H9 (cell line): ENCODE results near the gene ABHD15. TPM values are rescaled to one million over a fixed set of nuclear protein-coding genes. Genes with fewer than 3 reads are reported as not detected.
A peak's percentile ranks its signal among the peaks of the same experiment; 100 is the strongest.

Source experiments
- DNase-seq: peaks from one replicate; pipeline ENCODE4 v3.0.0-alpha.2; 2017
- H2AFZ ChIP-seq: one replicate; pipeline ENCODE4 v1.6.1; 2013; ENCODE audit warnings: mild to moderate bottlenecking, low read length, control low read depth, moderate library complexity
- H2AK5ac ChIP-seq: 2 replicates; pipeline ENCODE4 v1.6.1; 2013; ENCODE audit warnings: low read length, control low read depth, mixed read lengths; ENCODE audit not compliant: insufficient read length
- H2BK120ac ChIP-seq: one replicate; pipeline ENCODE4 v1.6.1; 2013; ENCODE audit warnings: low read depth, mild to moderate bottlenecking, low read length, control low read depth, inconsistent platforms; ENCODE audit not compliant: poor library complexity, severe bottlenecking
- H2BK12ac ChIP-seq: 2 replicates; pipeline ENCODE4 v1.6.1; 2013; ENCODE audit warnings: low read length, control low read depth, mixed read lengths, low read depth; ENCODE audit not compliant: insufficient read length
- H2BK15ac ChIP-seq: 2 replicates; pipeline ENCODE4 v1.6.1; 2013; ENCODE audit warnings: low read depth, low read length, control low read depth
- H2BK20ac ChIP-seq: one replicate; pipeline ENCODE4 v1.6.1; 2013; ENCODE audit warnings: low read depth, mild to moderate bottlenecking, low read length, control low read depth, inconsistent platforms; ENCODE audit not compliant: poor library complexity, severe bottlenecking
- H2BK5ac ChIP-seq: 2 replicates; pipeline ENCODE4 v1.6.1; 2013; ENCODE audit warnings: low read length, control low read depth, mixed read lengths; ENCODE audit not compliant: insufficient read length
- H3K14ac ChIP-seq: 2 replicates; pipeline ENCODE4 v1.6.1; 2013; ENCODE audit warnings: low read length, control low read depth; ENCODE audit not compliant: insufficient read depth
- H3K18ac ChIP-seq: 2 replicates; pipeline ENCODE4 v1.6.1; 2013; ENCODE audit warnings: low read depth, mild to moderate bottlenecking, mixed read lengths, low read length, control low read depth; ENCODE audit not compliant: insufficient read length
- H3K23ac ChIP-seq: 2 replicates; pipeline ENCODE4 v1.6.1; 2013; ENCODE audit warnings: low read length, control low read depth, mixed read lengths, low read depth; ENCODE audit not compliant: insufficient read length
- H3K23me2 ChIP-seq: 2 replicates; pipeline ENCODE4 v1.6.1; 2013; ENCODE audit warnings: low read depth, mild to moderate bottlenecking, mixed read lengths, low read length, control low read depth; ENCODE audit not compliant: insufficient read length, poor library complexity, severe bottlenecking
- H3K27ac ChIP-seq: 2 replicates; pipeline ENCODE4 v1.5.1; 2013; ENCODE audit warnings: low read length, control low read depth, mixed read lengths, low read depth; ENCODE audit not compliant: insufficient read length
- H3K27me3 ChIP-seq: 2 replicates; pipeline ENCODE4 v1.6.1; 2013; ENCODE audit warnings: low read length, control low read depth, inconsistent platforms; ENCODE audit not compliant: insufficient read depth
- H3K4ac ChIP-seq: 2 replicates; pipeline ENCODE4 v1.6.1; 2013; ENCODE audit warnings: low read depth, mild to moderate bottlenecking, control low read depth, inconsistent platforms, low read length, moderate library complexity
- H3K4me1 ChIP-seq: 2 replicates; pipeline ENCODE4 v1.6.1; 2013; ENCODE audit warnings: low read length, control low read depth, inconsistent platforms; ENCODE audit not compliant: insufficient read depth
- H3K4me2 ChIP-seq: 2 replicates; pipeline ENCODE4 v1.6.1; 2013; ENCODE audit warnings: low read length, control low read depth, mixed read lengths; ENCODE audit not compliant: insufficient read length, insufficient read depth
- H3K56ac ChIP-seq: 2 replicates; pipeline ENCODE4 v1.6.1; 2013; ENCODE audit warnings: low read depth, mild to moderate bottlenecking, mixed read lengths, low read length, control low read depth; ENCODE audit not compliant: insufficient read length
- H3K79me1 ChIP-seq: 2 replicates; pipeline ENCODE4 v1.6.1; 2013; ENCODE audit warnings: low read depth, mild to moderate bottlenecking, moderate library complexity, low read length, control low read depth, inconsistent platforms; ENCODE audit not compliant: insufficient read depth, poor library complexity, severe bottlenecking
- H3K79me2 ChIP-seq: 2 replicates; pipeline ENCODE4 v1.6.1; 2013; ENCODE audit warnings: low read length, control low read depth, inconsistent platforms; ENCODE audit not compliant: insufficient read depth
- H3K9ac ChIP-seq: 2 replicates; pipeline ENCODE4 v1.6.1; 2013; ENCODE audit warnings: low read length, control low read depth, mixed read lengths; ENCODE audit not compliant: insufficient read length; ENCODE audit errors: extremely low read depth
- H3K9me3 ChIP-seq: one replicate; pipeline ENCODE4 v1.6.1; 2013; ENCODE audit warnings: low read depth, low read length, inconsistent platforms; ENCODE audit not compliant: control insufficient read depth
- H3T11ph ChIP-seq: one replicate; pipeline ENCODE4 v1.6.1; 2013; ENCODE audit warnings: mild to moderate bottlenecking, low read length, control low read depth, inconsistent platforms
- H4K20me1 ChIP-seq: one replicate; pipeline ENCODE4 v1.6.1; 2013; ENCODE audit not compliant: control insufficient read depth, insufficient read length, insufficient read depth
- H4K5ac ChIP-seq: 2 replicates; pipeline ENCODE4 v1.6.1; 2013; ENCODE audit warnings: low read depth, mild to moderate bottlenecking, mixed read lengths, low read length, control low read depth; ENCODE audit not compliant: insufficient read length
- H4K8ac ChIP-seq: replicated peaks from 2 replicates; pipeline ENCODE4 v1.6.1; 2013; ENCODE audit warnings: low read length, control low read depth, mixed read lengths, low read depth; ENCODE audit not compliant: insufficient read length
- H4K91ac ChIP-seq: 2 replicates; pipeline ENCODE4 v1.6.1; 2013; ENCODE audit warnings: low read depth, mild to moderate bottlenecking, moderate library complexity, mixed read lengths, low read length, control low read depth; ENCODE audit not compliant: insufficient read length
- H3K27ac Mint-ChIP-seq, 3 experiments: 2 replicates in 2 of 3; 3 replicates in 1 of 3; pipeline ENCODE4 v1.8.0; 2020 to 2021; ENCODE audit warnings: mixed read lengths in 3 of 3, mild to moderate bottlenecking in 1 of 3, moderate library complexity in 1 of 3
- H3K27me3 Mint-ChIP-seq: 2 replicates; pipeline ENCODE4 v1.8.0; 2021; ENCODE audit warnings: low read depth, mild to moderate bottlenecking, moderate library complexity, mixed read lengths
- H3K36me3 Mint-ChIP-seq, 3 experiments: 2 replicates in 2 of 3; 3 replicates in 1 of 3; pipeline ENCODE4 v1.8.0; 2020 to 2021; ENCODE audit warnings: low read depth in 3 of 3, mixed read lengths in 3 of 3; ENCODE audit not compliant: insufficient read depth in 1 of 3
- H3K4me1 Mint-ChIP-seq, 2 experiments: 2 replicates each; pipeline ENCODE4 v1.8.0; 2020; ENCODE audit warnings: mixed read lengths in 2 of 2
- H3K4me3 Mint-ChIP-seq, 2 experiments: 2 replicates in 1 of 2; 3 replicates in 1 of 2; pipeline ENCODE4 v1.8.0; 2020 to 2021; ENCODE audit warnings: mild to moderate bottlenecking in 2 of 2, mixed read lengths in 2 of 2, moderate library complexity in 1 of 2
- H3K9me3 Mint-ChIP-seq, 2 experiments: 2 replicates in 1 of 2; 3 replicates in 1 of 2; pipeline ENCODE4 v1.8.0; 2020; ENCODE audit warnings: mild to moderate bottlenecking in 2 of 2, mixed read lengths in 2 of 2, moderate library complexity in 1 of 2
- CTCF ChIP-seq: fragments of 200-600 bp; sonication (generic); conservative IDR thresholded peaks from 3 replicates; pipeline ENCODE4 v1.8.0; 2021; ENCODE audit warnings: antibody characterized with exemption, mild to moderate bottlenecking
- WGBS: extraction: QIAGEN DNeasy Blood & Tissue Kit; methylation state at CpG from one replicate; pipeline ENCODE4 v1.1.7; 2013; ENCODE audit warnings: missing lambda C conversion rate, low lambda C conversion rate, mixed read lengths; ENCODE audit not compliant: insufficient read length; ENCODE audit errors: extremely low coverage; 5-methylcytosine and 5-hydroxymethylcytosine counted together
- total RNA-seq: library from RNA; stranded (reverse); gene quantifications from 2 replicates; pipeline ENCODE4 v1.2.1, GENCODE V29; 2021

Gene ABHD15
- total RNA-seq, 1 experiment from 2014 or later = 2.5 TPM

- no CpG with 5 or more reads among the region's 1 CpG for WGBS
- Histone ChIP-seq H4K5ac (no peak overlapping the region), H4K8ac (no peak overlapping the region), H3K18ac (no peak overlapping the region), H3K79me1 (no peaks in the 10 kb centered on the region), H3K4me2 (no peak overlapping the region), H2BK5ac (no peak overlapping the region), H2BK12ac (no peak overlapping the region), H3K4ac (no peak overlapping the region), H4K91ac (no peak overlapping the region), H3K27me3 (no peaks in the 10 kb centered on the region), H2BK15ac (no peak overlapping the region), H2BK120ac (no peak overlapping the region), H2AFZ (no peak overlapping the region), H3K4me1 (no peaks in the 10 kb centered on the region; the same call in 1 of the 2 replicates), H3K23ac (no peak overlapping the region), H4K20me1 (no peaks in the 10 kb centered on the region), H3T11ph (no peak overlapping the region), H3K9me3 (no peaks in the 10 kb centered on the region), H3K14ac (no peak overlapping the region), H3K23me2 (no peaks in the 10 kb centered on the region), H2AK5ac (no peak overlapping the region), H3K9ac (no peak overlapping the region), H3K56ac (no peak overlapping the region), H3K27ac (no peak overlapping the region), H2BK20ac (no peak overlapping the region), H3K79me2 (no peaks in the 10 kb centered on the region)
- Mint-ChIP-seq H3K27me3 (no peaks in the 10 kb centered on the region), H3K27ac (peak overlapping the region in 2 of 3 experiments; percentile 47 to 88; a peak in 3 of 7 replicates), H3K4me1 (peaks cover 3 to 9% of the 10 kb centered on the region in 2 experiments; a peak in 1 of 4 replicates), H3K9me3 (no peaks in the 10 kb centered on the region), H3K4me3 (no peak overlapping the region), H3K36me3 (peaks cover 3 to 31% (median 27%) of the 10 kb centered on the region in 3 experiments; a peak in 6 of 7 replicates)
- no peak for DNase-seq
- no peak for TF ChIP-seq CTCF
Measured at GRCh38 chr17:29546830-29547229, 20.0 kb downstream of the ABHD15 start.
